SU-DHL-6 (cell line): Measurements from ENCODE around the gene CERK.

Experiments
- EZH2phosphoT487 ChIP-seq: fragments of 200-600 bp; sonication (generic), shearing (Covaris generic); conservative IDR thresholded peaks from 2 replicates; pipeline ENCODE4 v1.6.1; 2018; ENCODE audit warnings: mild to moderate bottlenecking, antibody characterized with exemption, low read length, moderate library complexity, mixed read lengths
- TF ChIP-seq, protein P1 (sequence below): fragments of 200-600 bp; sonication (generic); IDR thresholded peaks from one replicate; pipeline ENCODE4 v1.5.1; 2017; ENCODE audit warnings: antibody characterized with exemption, mild to moderate bottlenecking, low read length, moderate library complexity; ENCODE audit not compliant: insufficient read depth, poor library complexity, severe bottlenecking

DNA sequence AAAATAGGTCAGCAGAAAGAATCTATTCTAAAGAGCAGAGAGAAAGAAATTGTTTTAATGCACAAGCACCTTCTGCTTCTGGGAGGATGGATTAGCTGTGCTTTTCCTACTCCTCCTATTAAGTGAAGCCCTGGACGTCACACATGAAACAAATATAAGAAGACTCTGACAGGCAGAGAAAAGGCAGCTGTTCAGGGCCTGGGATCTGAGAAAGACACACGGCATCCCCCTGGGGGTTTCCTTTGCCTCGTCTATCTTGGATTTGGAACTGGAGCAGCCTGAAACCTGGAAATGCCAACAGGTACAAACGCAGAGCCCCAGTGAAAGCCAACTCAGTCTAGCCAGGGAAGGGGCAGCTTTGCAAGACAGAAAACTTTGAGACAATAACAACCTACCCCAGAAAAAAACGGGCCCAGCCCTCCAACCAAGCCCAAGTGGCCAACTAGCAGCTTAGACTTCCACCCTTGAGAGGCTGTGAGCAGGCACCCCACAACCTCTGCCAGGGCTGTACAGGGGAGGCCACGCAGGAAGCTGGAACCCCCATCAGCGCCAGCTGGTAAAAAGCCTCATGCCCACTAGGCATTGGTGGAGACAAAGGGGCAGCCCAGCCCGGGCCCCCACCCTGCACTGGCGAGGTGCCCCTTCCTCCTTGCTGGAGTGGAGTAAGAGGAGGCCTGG is 7.3 kb downstream of the CERK start:
- TF ChIP-seq, protein P1, sequence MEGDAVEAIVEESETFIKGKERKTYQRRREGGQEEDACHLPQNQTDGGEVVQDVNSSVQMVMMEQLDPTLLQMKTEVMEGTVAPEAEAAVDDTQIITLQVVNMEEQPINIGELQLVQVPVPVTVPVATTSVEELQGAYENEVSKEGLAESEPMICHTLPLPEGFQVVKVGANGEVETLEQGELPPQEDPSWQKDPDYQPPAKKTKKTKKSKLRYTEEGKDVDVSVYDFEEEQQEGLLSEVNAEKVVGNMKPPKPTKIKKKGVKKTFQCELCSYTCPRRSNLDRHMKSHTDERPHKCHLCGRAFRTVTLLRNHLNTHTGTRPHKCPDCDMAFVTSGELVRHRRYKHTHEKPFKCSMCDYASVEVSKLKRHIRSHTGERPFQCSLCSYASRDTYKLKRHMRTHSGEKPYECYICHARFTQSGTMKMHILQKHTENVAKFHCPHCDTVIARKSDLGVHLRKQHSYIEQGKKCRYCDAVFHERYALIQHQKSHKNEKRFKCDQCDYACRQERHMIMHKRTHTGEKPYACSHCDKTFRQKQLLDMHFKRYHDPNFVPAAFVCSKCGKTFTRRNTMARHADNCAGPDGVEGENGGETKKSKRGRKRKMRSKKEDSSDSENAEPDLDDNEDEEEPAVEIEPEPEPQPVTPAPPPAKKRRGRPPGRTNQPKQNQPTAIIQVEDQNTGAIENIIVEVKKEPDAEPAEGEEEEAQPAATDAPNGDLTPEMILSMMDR, result no peak
- no peak for TF ChIP-seq EZH2phosphoT487
